Hepatic stellate cell (primary cell): Measurements from ENCODE around the gene TP53I3.
"Not testable (repeated sequence)": the region's sequence is repeated elsewhere in the genome, so short reads cannot be mapped to it uniquely, and the experiment has no call there.

ENCODE experiments used
- DNase-seq: peaks from one replicate; pipeline ENCODE4 v3.0.0; 2011; ENCODE audit warnings: low spot score

Gene TP53I3

GRCh38 chr2:24084386-24085199, at the start of gene TP53I3:
Gene TP53I3, minus strand, starts transcription at chr2:24084834. Its CDS starts 508 bp downstream, at chr2:24084326.
- DNase-seq: peak; percentile 94

GRCh38 chr2:24132543-24132942, 47.9 kb upstream of the TP53I3 start:
- DNase-seq: no peak

GRCh38 chr2:24125956-24126355, 41.3 kb upstream of the TP53I3 start:
- no peak for DNase-seq

- DNase-seq: no peak
These were observed 39.4 kb upstream of the TP53I3 start for GRCh38 chr2:24123922-24124580.

- peak; percentile 92 for DNase-seq
These were observed 38.7 kb upstream of the TP53I3 start, which contains the start of the genes FAM228B and PFN4 for GRCh38 chr2:24123195-24123921. Gene FAM228B, plus strand, starts transcription at chr2:24123469. Its CDS starts 893 bp downstream, at chr2:24124362. Gene PFN4, minus strand, starts transcription at chr2:24123334. Its CDS starts 799 bp downstream, at chr2:24122535.

GRCh38 chr2:24122366-24123194, 37.9 kb upstream of the TP53I3 start:
- no peak for DNase-seq

GRCh38 chr2:24121469-24121868, 36.8 kb upstream of the TP53I3 start:
- no peak for DNase-seq

- no peak for DNase-seq
These were observed 36.4 kb upstream of the TP53I3 start for GRCh38 chr2:24121066-24121465.

- DNase-seq: no peak
These were observed 33.3 kb upstream of the TP53I3 start for GRCh38 chr2:24117902-24118301.

- no peak for DNase-seq
These were observed 30.4 kb upstream of the TP53I3 start for GRCh38 chr2:24115057-24115456.

- DNase-seq: peak; percentile 5
These were observed 26.8 kb upstream of the TP53I3 start for GRCh38 chr2:24111407-24111901.

GRCh38 chr2:24110660-24111303, 26.1 kb upstream of the TP53I3 start:
- no peak for DNase-seq

GRCh38 chr2:24109431-24109830, 24.8 kb upstream of the TP53I3 start:
- DNase-seq: not testable (repeated sequence)

GRCh38 chr2:24107336-24107735, 22.7 kb upstream of the TP53I3 start:
- no peak for DNase-seq

- DNase-seq: no peak
These were observed 22.2 kb upstream of the TP53I3 start for GRCh38 chr2:24106786-24107185.

GRCh38 chr2:24105816-24106215, 21.2 kb upstream of the TP53I3 start:
- DNase-seq: no peak

- DNase-seq: no peak
These were observed 20.3 kb upstream of the TP53I3 start for GRCh38 chr2:24104906-24105305.

- no peak for DNase-seq
These were observed 19.5 kb upstream of the TP53I3 start for GRCh38 chr2:24104110-24104650.

GRCh38 chr2:24102677-24103076, 18.0 kb upstream of the TP53I3 start:
- no peak for DNase-seq

- no peak for DNase-seq
These were observed 17.4 kb upstream of the TP53I3 start for GRCh38 chr2:24101992-24102391.

GRCh38 chr2:24100732-24101131, 16.1 kb upstream of the TP53I3 start:
- DNase-seq: not testable (repeated sequence)
